Tibial nerve (tissue), 4 donors: ENCODE measurements around the gene ARHGAP15. TPM values are rescaled to one million over a fixed set of nuclear protein-coding genes. Genes with fewer than 3 reads are reported as not detected.
A peak's percentile ranks its signal among the peaks of the same experiment; 100 is the strongest.
"Not testable (repeated sequence)": the region's sequence is repeated elsewhere in the genome, so short reads cannot be mapped to it uniquely, and the experiment has no call there.

ENCODE experiments used
- DNase-seq, 2 donors: peaks; one replicate each; pipeline ENCODE4 v3.0.0-alpha.2; 2019; ENCODE audit warnings: low spot score in 2 of 2
- H3K27ac ChIP-seq, 4 donors: fragments of 200-600 bp; sonication (generic) in 3 of 4; one replicate each; pipeline ENCODE4 v1.5.1; 2017 to 2019; ENCODE audit warnings: mild to moderate bottlenecking in 1 of 4
- H3K27me3 ChIP-seq, 2 donors: fragments of 200-600 bp; sonication (generic) in 1 of 2; one replicate each; pipeline versions ENCODE4 v1.5.1 to v1.6.0; 2017 to 2019
- H3K36me3 ChIP-seq, 3 donors: fragments of 200-600 bp; sonication (generic); one replicate each; pipeline ENCODE4 v1.5.1; 2018 to 2019
- H3K4me1 ChIP-seq, 4 donors: fragments of 200-600 bp; sonication (generic) in 3 of 4; one replicate each; pipeline ENCODE4 v1.5.1; 2017 to 2019
- H3K4me3 ChIP-seq, 4 donors: fragments of 200-600 bp; sonication (generic) in 3 of 4; one replicate each; pipeline ENCODE4 v1.5.1; 2017 to 2019; ENCODE audit warnings: mild to moderate bottlenecking in 1 of 4, moderate library complexity in 1 of 4
- H3K9me3 ChIP-seq, 4 donors: fragments of 200-600 bp; sonication (generic) in 3 of 4; one replicate each; pipeline ENCODE4 v1.5.1; 2017 to 2019
- CTCF ChIP-seq, 5 experiments: fragments of 200-600 bp in 3 of 5; fragments of 450-650 bp in 2 of 5; sonication (generic) in 3 of 5; IDR thresholded peaks; one replicate each; pipeline ENCODE4 v1.5.1; 2016 to 2019; ENCODE audit warnings: antibody characterized with exemption in 5 of 5, mild to moderate bottlenecking in 3 of 5, moderate library complexity in 2 of 5
- EP300 ChIP-seq, 2 donors: sonication (generic); formaldehyde crosslinking; IDR thresholded peaks; one replicate each; pipeline ENCODE4 v1.6.1; 2017; ENCODE audit warnings: antibody characterized with exemption in 2 of 2, mild to moderate bottlenecking in 1 of 2
- POLR2A ChIP-seq, 2 donors: fragments of 450-650 bp; IDR thresholded peaks; one replicate each; pipeline ENCODE4 v1.6.1; 2017; ENCODE audit warnings: antibody characterized with exemption in 2 of 2, mild to moderate bottlenecking in 2 of 2, moderate library complexity in 2 of 2
- WGBS, 2 donors: methylation state at CpG; one replicate each; pipeline ENCODE4 v1.1.5; 2018; 5-methylcytosine and 5-hydroxymethylcytosine counted together
- total RNA-seq, 4 donors: library from RNA; depleted of rRNA; stranded (reverse); fragments of >200 nt; gene quantifications; one replicate each; pipeline ENCODE4 v1.1.0, GENCODE V29; 2016

Gene ARHGAP15
- total RNA-seq, 4 donors from 2014 or later, result 22.6 to 47.4 (median 35.9) TPM

- H3K9me3 ChIP-seq, result no peaks in the 10 kb centered on the region
- no peaks in the 10 kb centered on the region for H3K27me3 ChIP-seq
- no peak overlapping the region for H3K4me3 ChIP-seq
- TF ChIP-seq POLR2A (IDR thresholded peaks at IDR 0.05) (no peak), CTCF (IDR thresholded peaks at IDR 0.05) (no peak)
- peak overlapping the region in 1 of 4 donors; percentile 21 for H3K27ac ChIP-seq
- no peak for DNase-seq
- no peaks in the 10 kb centered on the region for H3K36me3 ChIP-seq
- peaks cover 0 to 35% (median 15%) of the 10 kb centered on the region in 4 donors for H3K4me1 ChIP-seq
- WGBS, 2 donors, result 95 to 100% methylated on average over 1 of the region's 1 CpG
These were observed 400.0 kb downstream of the ARHGAP15 start for GRCh38 chr2:143529118-143529720.

GRCh38 chr2:143530758-143531157 is 401.5 kb downstream of the ARHGAP15 start:
- H3K36me3 ChIP-seq, result no peaks in the 10 kb centered on the region
- 52 to 59% methylated on average over 2 of the region's 2 CpGs for WGBS, 2 donors
- H3K27me3 ChIP-seq, result no peaks in the 10 kb centered on the region
- TF ChIP-seq CTCF (IDR thresholded peaks at IDR 0.05) (no peak), POLR2A (IDR thresholded peaks at IDR 0.05) (no peak), EP300 (IDR thresholded peaks at IDR 0.05) (no peak)
- H3K4me3 ChIP-seq, result no peak overlapping the region
- no peaks in the 10 kb centered on the region for H3K9me3 ChIP-seq
- no peak for DNase-seq
- peaks cover 0 to 19% (median 5%) of the 10 kb centered on the region in 4 donors for H3K4me1 ChIP-seq
- no peak overlapping the region for H3K27ac ChIP-seq

GRCh38 chr2:143532061-143532460 is 402.8 kb downstream of the ARHGAP15 start:
- H3K27ac ChIP-seq, result no peak overlapping the region
- peaks cover 0 to 6% (median 0%) of the 10 kb centered on the region in 4 donors for H3K4me1 ChIP-seq
- H3K9me3 ChIP-seq, result no peaks in the 10 kb centered on the region
- H3K4me3 ChIP-seq, result no peak overlapping the region
- H3K27me3 ChIP-seq, result no peaks in the 10 kb centered on the region
- TF ChIP-seq POLR2A (IDR thresholded peaks at IDR 0.05) (no peak), EP300 (IDR thresholded peaks at IDR 0.05) (no peak), CTCF (IDR thresholded peaks at IDR 0.05) (no peak)
- no peaks in the 10 kb centered on the region for H3K36me3 ChIP-seq
- DNase-seq, result no peak

- 90 to 92% methylated on average over 4 of the region's 4 CpGs for WGBS, 2 donors
- Histone ChIP-seq H3K4me1 (peaks cover 0 to 4% (median 0%) of the 10 kb centered on the region in 4 donors), H3K9me3 (no peaks in the 10 kb centered on the region), H3K4me3 (no peak overlapping the region), H3K27me3 (no peaks in the 10 kb centered on the region), H3K36me3 (no peaks in the 10 kb centered on the region), H3K27ac (no peak overlapping the region)
- no peak for DNase-seq
- TF ChIP-seq POLR2A (IDR thresholded peaks at IDR 0.05), result no peak
- no peak for TF ChIP-seq EP300 (IDR thresholded peaks at IDR 0.05)
- TF ChIP-seq CTCF (IDR thresholded peaks at IDR 0.05), result no peak
These were observed 404.6 kb downstream of the ARHGAP15 start for GRCh38 chr2:143533846-143534245.

- WGBS, 2 donors, result 81 to 92% methylated on average over 2 of the region's 2 CpGs
- H3K4me1 ChIP-seq, result no peaks in the 10 kb centered on the region
- H3K36me3 ChIP-seq, result no peaks in the 10 kb centered on the region
- H3K9me3 ChIP-seq, result no peaks in the 10 kb centered on the region
- H3K27me3 ChIP-seq, result no peaks in the 10 kb centered on the region
- H3K27ac ChIP-seq, result no peak overlapping the region
- TF ChIP-seq EP300 (IDR thresholded peaks at IDR 0.05) (no peak), POLR2A (IDR thresholded peaks at IDR 0.05) (no peak), CTCF (IDR thresholded peaks at IDR 0.05) (no peak)
- H3K4me3 ChIP-seq, result no peak overlapping the region
- DNase-seq, result no peak
These were observed 406.6 kb downstream of the ARHGAP15 start for GRCh38 chr2:143535802-143536201.

- not testable (repeated sequence) for H3K9me3 ChIP-seq, H3K27me3 ChIP-seq, H3K27ac ChIP-seq, H3K36me3 ChIP-seq, DNase-seq, H3K4me3 ChIP-seq
- H3K4me1 ChIP-seq, result peaks cover 0 to 18% (median 2%) of the 10 kb centered on the region in 4 donors
- WGBS, 2 donors, result 90 to 98% methylated on average over 11 of the region's 11 CpGs
These were observed 412.7 kb downstream of the ARHGAP15 start for GRCh38 chr2:143541899-143542298.
